Suppressor macrophage treated with lipopolysaccharide for 4 hours (primary cell): ENCODE data around the gene CGA.

Experiments used
- DNase-seq: peaks from one replicate; pipeline ENCODE4 v3.0.0-alpha.2; 2020

CGA gene

GRCh38 chr6:87082160-87082721 is 12.7 kb downstream of the CGA start:
- DNase-seq: no peak

- peak; percentile 76 for DNase-seq
Observed at GRCh38 chr6:87078983-87079616, 15.8 kb downstream of the CGA start.

- DNase-seq: no peak
Observed at GRCh38 chr6:87075168-87075567, 19.7 kb downstream of the CGA start.

GRCh38 chr6:87074101-87074621 is 20.7 kb downstream of the CGA start:
- DNase-seq: no peak

- DNase-seq: no peak
Observed at GRCh38 chr6:87071683-87072082, 23.2 kb downstream of the CGA start.

- no peak for DNase-seq
Observed at GRCh38 chr6:87070741-87071140, 24.2 kb downstream of the CGA start.

- DNase-seq: no peak
Observed at GRCh38 chr6:87068795-87069194, 26.1 kb downstream of the CGA start.

GRCh38 chr6:87066449-87067333 is 28.2 kb downstream of the CGA start:
- peak; percentile 60 for DNase-seq

- no peak for DNase-seq
Observed at GRCh38 chr6:87065117-87065516, 29.8 kb downstream of the CGA start.

GRCh38 chr6:87059943-87060342 is 35.0 kb downstream of the CGA start:
- no peak for DNase-seq

GRCh38 chr6:87054143-87054833 is 40.6 kb downstream of the CGA start:
- no peak for DNase-seq

- no peak for DNase-seq
Observed at GRCh38 chr6:87053312-87053711, 41.6 kb downstream of the CGA start.

GRCh38 chr6:87049779-87050178 is 45.1 kb downstream of the CGA start:
- DNase-seq: no peak

GRCh38 chr6:87045521-87046075 is 49.3 kb downstream of the CGA start:
- DNase-seq: no peak

- no peak for DNase-seq
Observed at GRCh38 chr6:87040729-87041128, 54.2 kb downstream of the CGA start.
